ENCODE measurements around the gene EPAS1. TPM values are rescaled to one million over a fixed set of nuclear protein-coding genes. Genes with fewer than 3 reads are reported as not detected.

The EPAS1 gene
- total and polyA plus RNA-seq, 2 of the 13 experiments (the other 11 are each of a cell fraction or from before 2014, with no cell fraction given), result 47.1 to 182 TPM

GRCh38 chr2:46308629-46309028 is 11.4 kb downstream of the EPAS1 start (continued):
- no peak for TF ChIP-seq ZNF296 (CRISPR knock-in tag; conservative IDR thresholded peaks at IDR 0.05)
- no peak for TF ChIP-seq ZNF607 (CRISPR knock-in tag; IDR thresholded peaks at IDR 0.05; ENCODE audit: borderline replicate concordance)
- peak in 1 of 2 experiments; percentile 54; a peak in 2 of 4 replicates for TF ChIP-seq ATF4 (CRISPR knock-in tag; IDR thresholded peaks at IDR 0.05)
- no peak for TF ChIP-seq ZNF512B (CRISPR knock-in tag; IDR thresholded peaks at IDR 0.05; ENCODE audit: borderline replicate concordance)
- TF ChIP-seq POGZ (CRISPR knock-in tag; IDR thresholded peaks at IDR 0.05), result peak; percentile 48
- TF ChIP-seq ZNF503 (CRISPR knock-in tag; IDR thresholded peaks at IDR 0.05), result 0 out of 2 replicates have a peak, but pooled peaks have one; percentile 36
- TF ChIP-seq ZNF670 (CRISPR knock-in tag; IDR thresholded peaks at IDR 0.05; ENCODE audit: borderline replicate concordance), result peak; percentile 61; the same call in 1 of the 2 replicates
- peak; percentile 38; the same call in 1 of the 2 replicates for TF ChIP-seq KDM3A (CRISPR knock-in tag; IDR thresholded peaks at IDR 0.05; ENCODE audit: low read depth)
- no peak for TF ChIP-seq MTERF4 (CRISPR knock-in tag; IDR thresholded peaks at IDR 0.05)
- no peak for TF ChIP-seq IKZF5 (CRISPR knock-in tag; IDR thresholded peaks at IDR 0.05)
- TF ChIP-seq HNF4G (IDR thresholded peaks at IDR 0.05; ENCODE audit: borderline replicate concordance, low read depth, low read length), result peak; percentile 85
- peak; percentile 34; the same call in 1 of the 2 replicates for TF ChIP-seq HNF4G (CRISPR knock-in tag; IDR thresholded peaks at IDR 0.05; ENCODE audit: borderline replicate concordance, low read depth)
- TF ChIP-seq NFE2L1 (CRISPR knock-in tag; IDR thresholded peaks at IDR 0.05; ENCODE audit: borderline replicate concordance), result no peak
- TF ChIP-seq ZNF556 (CRISPR knock-in tag; IDR thresholded peaks at IDR 0.05; ENCODE audit: borderline replicate concordance), result no peak
- no peak for TF ChIP-seq RFX1 (IDR thresholded peaks at IDR 0.05)
- TF ChIP-seq HDAC1 (CRISPR knock-in tag; IDR thresholded peaks at IDR 0.05), result peak; percentile 67; the same call in 1 of the 2 replicates
- peak; percentile 92 for TF ChIP-seq MED1 (CRISPR knock-in tag; IDR thresholded peaks at IDR 0.05)
- TF ChIP-seq NCOR1 (IDR thresholded peaks at IDR 0.05; ENCODE audit: borderline replicate concordance, low read length), result peak; percentile 48; the same call in 1 of the 2 replicates
- no peak for TF ChIP-seq ARNT2 (CRISPR knock-in tag; IDR thresholded peaks at IDR 0.05; ENCODE audit: low read depth)
- TF ChIP-seq ZNF326 (CRISPR knock-in tag; IDR thresholded peaks at IDR 0.05; ENCODE audit: borderline replicate concordance), result no peak
- TF ChIP-seq ZNF878 (CRISPR knock-in tag; IDR thresholded peaks at IDR 0.05), result peak; percentile 69
- peak; percentile 80 for TF ChIP-seq SAP130 (CRISPR knock-in tag; IDR thresholded peaks at IDR 0.05; ENCODE audit: low read depth)
- TF ChIP-seq ZSCAN9 (CRISPR knock-in tag; IDR thresholded peaks at IDR 0.05; ENCODE audit: borderline replicate concordance), result 0 out of 2 replicates have a peak, but pooled peaks have one; percentile 40
